GM19455 (cell line): Measurements from ENCODE around the gene ASB16.
"Not testable (repeated sequence)": the region's sequence is repeated elsewhere in the genome, so short reads cannot be mapped to it uniquely, and the experiment has no call there.

Source experiments
- ATAC-seq: cut with Tn5 transposase; IDR thresholded peaks from one replicate; pipeline ENCODE4 v1.9.1; 2021; ENCODE audit not compliant: unreplicated experiment

Gene ASB16, protein sequence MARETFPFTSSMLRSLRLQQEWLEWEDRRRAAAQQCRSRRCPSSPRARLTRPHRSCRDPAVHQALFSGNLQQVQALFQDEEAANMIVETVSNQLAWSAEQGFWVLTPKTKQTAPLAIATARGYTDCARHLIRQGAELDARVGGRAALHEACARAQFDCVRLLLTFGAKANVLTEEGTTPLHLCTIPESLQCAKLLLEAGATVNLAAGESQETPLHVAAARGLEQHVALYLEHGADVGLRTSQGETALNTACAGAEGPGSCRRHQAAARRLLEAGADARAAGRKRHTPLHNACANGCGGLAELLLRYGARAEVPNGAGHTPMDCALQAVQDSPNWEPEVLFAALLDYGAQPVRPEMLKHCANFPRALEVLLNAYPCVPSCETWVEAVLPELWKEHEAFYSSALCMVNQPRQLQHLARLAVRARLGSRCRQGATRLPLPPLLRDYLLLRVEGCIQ

DNA sequence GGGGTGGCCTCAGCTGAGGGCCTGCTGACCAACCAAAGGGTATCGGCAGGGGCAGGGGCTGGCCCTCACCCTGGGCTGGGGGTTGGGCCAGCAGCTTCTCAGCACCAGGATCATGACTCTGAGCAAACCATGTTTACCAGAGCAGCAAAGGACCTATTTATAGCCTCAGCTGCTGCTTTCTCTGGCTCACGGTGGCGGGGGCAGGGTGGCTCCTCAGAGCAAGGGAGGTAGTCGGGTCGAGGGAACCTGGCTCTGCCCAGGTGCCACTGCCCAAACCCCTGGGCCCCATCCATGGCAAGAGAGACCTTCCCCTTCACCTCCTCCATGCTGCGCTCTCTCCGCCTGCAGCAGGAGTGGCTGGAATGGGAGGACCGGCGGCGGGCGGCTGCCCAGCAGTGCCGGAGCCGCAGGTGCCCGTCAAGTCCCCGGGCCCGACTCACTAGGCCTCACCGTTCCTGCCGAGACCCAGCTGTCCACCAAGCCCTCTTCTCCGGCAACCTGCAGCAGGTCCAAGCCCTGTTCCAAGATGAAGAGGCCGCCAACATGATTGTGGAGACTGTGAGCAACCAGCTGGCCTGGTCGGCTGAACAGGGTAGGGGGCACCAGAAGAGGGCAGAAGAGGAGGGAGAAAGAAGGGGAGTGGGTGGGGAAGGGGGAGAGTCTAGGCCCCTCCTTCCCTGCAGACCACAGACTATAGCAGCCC, at the start of gene ASB16:
Gene ASB16, plus strand, starts transcription at position 206 of the 703 bp plus-strand sequence. Its CDS starts 86 bp downstream, at position 292.
- ATAC-seq = no peak

DNA sequence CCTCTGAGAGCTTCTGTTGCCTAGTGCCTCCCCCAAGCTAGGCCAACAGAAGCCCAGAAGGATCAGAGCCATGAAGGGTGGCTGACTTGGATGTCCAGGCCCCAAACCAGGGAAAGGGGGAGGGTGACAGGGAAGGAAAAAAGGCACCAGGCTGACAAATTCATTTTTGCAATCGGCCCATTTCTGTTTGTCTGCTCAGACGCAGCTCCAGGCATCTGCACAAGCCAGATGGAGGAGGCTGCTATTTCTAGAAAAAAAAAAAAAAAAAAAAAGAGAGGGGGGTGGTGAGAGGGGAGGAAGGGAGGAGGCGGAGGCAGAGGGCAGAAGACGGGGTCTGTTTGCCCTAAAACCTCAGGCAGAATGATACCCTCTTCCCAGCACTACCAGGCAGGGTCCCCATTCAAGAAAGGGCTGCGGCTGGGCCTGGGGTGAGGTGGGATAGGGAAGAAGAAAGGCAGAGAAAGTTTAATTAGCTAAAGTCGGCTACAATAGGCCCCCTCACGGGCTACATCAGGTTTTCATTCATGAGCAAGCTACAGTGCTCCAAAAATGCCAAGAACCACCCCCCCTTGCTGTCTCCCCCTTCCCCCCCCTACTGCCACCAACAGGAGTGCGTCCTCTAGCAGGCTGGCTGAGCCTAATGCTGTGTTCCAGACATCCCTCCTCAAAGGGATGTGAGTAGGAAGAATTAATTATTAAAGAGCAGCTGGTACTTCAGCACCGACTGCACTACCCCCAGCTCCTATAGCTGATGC, 49.5 kb upstream of the ASB16 start:
- no peak for ATAC-seq

DNA sequence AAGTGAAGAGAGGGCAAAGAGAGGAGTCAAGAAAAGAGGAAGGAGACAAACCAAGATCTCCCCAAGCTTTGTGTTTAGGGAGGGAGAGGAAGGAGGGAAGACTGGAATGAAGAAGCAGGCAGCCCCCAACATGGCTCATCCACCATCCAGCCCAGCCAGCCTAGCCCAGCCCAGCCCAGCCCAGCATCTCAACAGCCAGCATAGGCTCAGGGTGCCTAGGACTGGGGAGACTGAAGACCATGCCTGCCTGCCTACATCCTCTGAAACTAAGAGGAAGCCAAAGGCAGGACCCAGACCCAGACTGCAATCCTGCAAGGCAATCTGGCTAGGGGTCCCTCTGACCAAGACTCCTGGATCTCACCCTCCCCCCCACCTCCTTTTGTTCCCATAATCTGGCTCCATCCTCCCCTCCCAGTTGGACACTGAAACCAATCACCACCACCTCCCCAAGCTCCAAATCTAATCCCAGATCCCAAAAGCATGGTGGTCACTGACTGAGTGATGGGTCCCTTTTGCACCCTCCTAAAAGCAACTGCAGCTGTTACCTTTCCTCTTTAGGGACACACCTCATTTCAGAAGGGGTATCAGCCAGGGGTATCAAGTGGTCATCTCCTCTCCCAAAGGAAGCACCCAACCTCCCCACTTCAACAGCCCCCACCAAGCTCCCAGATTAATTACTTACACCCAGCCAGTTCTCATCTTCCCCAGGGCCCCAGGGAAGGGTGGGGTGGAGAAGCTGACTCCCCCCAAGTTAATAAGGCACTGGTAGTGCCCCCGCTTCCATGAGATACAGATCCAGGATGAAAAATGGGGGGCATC, 48.3 kb upstream of the ASB16 start:
- ATAC-seq = no peak

DNA sequence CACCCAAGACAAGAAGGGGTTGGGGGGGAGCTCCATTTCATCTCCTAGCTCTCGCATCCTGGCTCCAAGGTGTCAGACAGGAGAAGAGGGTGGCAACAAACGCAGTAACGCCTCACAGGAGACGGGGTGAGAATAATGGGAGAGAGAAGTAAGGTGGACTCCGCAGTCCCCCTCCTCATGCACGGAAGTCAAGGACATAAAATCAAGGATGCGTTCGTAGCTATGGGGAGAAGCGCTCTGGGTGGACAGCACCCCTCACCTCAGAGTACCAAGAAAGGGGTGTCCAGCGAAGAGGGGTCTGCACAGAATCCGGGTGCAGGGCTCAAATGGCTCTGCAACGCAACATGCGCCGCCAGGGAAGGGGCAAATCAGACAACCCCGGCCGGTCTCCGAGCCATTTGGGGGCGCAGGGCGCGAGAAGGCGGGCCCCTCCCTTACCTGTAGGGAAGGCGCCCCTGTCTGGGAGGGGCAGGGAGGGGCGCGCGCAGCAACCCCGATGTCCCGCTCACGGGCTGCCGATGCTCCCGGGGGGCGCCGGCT, 47.6 kb upstream of the ASB16 start:
- no peak for ATAC-seq

DNA sequence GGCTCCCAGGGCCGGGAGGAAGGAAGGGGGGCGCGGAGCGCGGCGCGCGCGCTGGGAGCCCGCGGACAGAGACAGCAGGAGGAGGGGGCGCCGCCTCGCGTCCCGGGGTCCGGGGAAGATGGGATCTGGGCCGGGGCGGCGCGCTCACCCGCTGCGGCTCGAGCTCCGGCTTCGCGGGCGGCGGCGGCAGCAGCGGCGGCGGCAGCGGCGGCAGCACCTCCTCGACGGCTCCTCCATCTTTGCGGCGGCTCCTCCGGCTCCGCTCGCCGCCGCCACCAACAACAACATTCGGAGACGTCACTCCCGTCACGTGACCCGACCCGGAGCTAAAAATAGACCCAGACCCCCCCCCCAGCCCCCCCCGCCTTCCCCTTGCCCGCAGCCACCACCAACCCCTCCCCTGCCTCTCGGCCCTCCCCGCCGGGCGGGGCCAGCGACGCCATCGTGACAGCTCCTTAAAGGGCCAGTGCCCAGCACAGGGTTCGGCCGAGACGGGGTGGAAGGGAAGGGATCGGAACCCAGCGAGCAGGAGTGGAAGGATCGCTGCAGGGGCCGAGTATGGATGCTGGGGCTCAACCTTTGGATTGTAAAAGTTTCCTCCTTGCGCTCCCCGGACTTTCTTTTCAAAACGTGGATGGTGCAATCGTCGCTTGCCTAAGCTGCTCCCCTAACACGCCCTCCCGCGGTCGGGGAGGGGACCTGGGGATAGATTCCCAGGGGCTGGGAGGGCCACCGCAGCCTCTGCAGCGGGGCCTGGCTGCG, 47.0 kb upstream of the ASB16 start, which contains the start of gene HDAC5:
Gene HDAC5, minus strand, starts transcription at position 286 of the 762 bp plus-strand sequence. CDS start 6,126 bp downstream, outside the sequence.
- peak; percentile 91 for ATAC-seq

DNA sequence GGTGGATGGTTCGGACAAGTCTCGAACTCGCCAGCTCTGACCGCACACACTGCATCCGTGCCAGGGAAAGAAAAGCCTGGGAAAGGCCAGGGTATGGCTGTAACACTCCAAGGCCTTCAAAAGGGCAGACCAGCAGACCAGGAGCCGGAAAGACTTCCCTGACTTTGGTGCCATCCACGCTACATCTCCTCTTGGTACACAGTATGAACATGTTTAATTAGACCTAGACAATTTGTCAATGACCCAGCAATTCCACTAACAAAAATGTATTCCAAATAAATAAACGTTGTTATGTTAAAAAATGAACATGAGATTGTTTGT, 46.4 kb upstream of the ASB16 start:
- ATAC-seq = no peak

DNA sequence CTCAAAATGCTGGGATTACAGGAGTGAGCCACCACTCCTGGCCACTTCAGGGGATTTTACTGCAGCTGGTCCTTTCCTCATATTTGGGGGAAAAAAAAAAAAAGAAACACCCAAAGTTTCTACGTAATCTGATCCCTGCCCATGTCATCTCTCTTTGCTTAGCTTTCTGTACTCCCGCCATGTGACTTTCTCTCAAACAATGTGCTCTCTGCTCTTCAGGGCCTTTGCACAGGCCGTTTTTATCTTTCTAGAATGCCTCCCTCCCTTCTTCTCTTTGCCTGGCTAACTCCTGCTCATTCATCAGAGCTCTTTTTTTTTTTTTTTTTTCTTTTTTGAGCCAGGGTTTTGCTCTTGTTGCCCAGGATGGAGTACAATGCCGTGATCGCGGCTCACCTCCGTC, 42.1 kb upstream of the ASB16 start:
- no peak for ATAC-seq

DNA sequence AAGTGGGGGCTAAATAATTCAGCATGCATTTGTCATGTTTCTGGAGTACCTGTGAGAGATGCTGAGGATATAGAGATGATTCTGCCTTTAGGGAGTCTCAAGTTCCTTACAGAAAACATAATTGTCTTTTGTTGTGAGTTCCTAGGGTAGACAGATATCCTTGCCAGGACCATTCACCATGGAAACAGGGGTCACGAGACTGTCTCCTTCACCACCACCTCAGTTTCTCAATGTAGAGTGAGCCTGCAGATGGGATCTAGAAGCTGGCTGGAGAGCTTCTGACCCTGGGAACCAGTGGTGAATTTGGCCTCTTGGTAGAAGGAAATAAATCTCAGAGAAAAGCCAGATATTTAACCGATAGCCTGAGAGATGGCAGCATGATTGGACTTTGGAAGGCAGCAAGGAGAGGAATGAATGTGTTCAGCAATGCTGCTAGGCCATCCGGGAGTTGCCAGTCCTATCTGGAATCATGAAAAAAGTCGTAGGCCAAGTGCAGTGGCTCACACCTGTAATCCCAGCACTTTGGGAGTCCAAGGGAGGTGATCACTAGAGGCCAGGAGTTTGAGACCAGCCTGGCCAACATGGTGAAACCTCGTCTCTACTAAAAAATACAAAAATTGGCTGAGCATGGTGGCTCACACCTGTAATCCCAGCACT, 39.7 kb upstream of the ASB16 start:
- ATAC-seq = no peak

DNA sequence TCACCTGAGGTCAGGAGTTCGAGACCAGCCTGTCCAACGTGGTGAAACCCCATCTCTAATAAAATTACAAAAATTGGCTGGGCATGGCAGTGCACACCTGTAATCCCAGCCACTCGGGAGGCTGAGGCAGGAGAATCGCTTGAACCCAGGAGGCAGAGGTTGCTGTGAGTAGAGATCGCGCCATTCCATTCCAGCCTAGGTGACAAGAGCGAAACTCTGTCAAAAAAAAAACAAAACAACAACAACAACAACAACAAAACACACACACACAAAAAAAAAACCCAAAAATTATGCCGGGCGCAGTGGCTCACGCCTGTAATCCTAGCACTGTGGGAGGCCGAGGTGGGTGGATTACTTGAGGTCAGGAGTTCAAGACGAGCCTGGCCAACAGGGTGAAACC, 39.1 kb upstream of the ASB16 start:
- ATAC-seq = not testable (repeated sequence)

DNA sequence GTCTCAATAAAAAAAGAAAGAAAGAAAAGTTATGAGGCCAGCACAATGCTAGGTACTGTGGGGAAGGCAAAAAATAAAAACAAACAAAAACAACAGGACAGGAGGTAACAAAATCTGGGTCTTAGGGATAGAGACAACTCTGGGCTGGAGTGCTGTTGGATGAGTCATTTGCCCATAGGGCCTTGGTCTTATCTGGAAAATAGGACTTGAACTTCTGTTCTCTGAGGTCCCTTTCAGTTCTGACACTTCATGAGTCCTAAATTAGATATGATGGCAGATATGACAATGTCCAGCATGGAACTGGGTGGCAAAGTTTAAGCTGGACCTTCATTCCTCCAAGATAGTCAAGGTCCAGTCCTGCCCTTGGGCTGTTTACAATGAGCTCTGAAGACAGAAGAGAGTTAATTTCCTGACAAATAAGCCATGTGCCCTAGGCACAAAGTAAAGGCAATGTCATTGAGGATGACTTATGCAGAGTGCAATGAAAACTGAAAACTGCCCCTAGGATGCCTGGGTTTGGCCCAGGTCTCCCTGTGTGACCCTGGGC, 38.2 kb upstream of the ASB16 start:
- no peak for ATAC-seq

DNA sequence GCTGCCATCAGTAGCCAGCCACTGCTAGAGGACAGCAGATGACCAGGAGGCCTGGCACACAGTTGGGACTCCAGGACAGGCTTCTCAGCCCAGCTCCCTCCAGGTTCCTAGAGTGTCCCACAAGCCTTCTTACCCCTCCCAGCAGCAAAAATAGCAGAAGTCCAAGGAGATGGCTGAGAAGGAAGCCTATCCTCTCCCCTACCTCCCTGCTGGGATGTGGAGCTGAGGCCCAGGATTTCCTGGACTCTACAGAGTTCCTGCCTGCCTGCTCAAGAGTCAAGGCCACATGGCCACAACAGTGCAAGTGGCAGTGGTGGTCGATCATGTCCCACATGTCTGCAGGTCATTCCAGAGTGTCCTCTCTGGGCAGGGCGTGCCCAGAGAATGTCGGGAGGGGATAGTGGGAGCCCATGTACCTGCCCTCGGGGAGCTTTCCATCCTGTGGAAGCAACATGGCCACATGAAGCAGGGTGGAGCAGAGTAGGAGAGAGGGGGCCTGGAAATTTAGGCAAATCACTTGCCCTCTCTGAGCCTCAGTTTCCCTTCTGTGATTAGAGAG, 36.5 kb upstream of the ASB16 start:
- no peak for ATAC-seq

DNA sequence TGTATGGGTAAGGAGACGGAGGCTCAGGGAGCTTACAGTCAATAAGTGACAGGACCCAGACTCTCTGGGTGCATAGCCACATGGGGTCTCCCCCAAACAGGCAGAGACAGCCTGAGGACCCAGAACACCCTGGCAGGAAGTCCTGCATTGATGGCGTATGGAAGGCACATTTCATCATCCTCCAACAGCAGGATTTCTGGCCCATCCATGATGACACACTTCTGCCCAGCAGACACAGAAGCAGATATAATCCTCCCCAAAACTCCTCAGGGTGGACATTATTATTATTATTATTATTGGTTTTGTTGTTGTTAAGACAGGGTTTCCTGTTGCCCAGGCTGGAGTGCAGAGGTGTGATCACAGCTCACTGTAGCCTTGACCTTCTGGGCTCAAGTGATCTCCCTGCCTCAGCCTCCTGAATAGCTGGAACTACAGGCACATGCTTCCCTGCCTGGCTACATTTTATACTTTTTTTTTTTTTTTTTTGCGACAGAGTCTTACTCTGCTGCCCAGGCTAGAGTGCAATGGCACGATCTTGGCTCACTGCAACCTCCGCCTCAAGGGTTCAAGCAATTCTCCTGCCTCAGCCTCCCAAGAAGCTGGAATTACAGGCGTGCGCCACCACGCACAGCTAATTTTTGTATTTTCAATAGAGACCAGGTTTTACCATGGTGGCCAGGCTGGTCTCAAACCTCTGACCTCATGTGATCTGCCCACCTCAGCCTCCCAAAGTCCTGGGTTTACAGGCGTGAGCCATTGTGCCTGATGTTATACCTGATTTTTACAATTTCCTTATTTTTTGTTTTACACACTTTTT, 35.5 kb upstream of the ASB16 start:
- no peak for ATAC-seq

DNA sequence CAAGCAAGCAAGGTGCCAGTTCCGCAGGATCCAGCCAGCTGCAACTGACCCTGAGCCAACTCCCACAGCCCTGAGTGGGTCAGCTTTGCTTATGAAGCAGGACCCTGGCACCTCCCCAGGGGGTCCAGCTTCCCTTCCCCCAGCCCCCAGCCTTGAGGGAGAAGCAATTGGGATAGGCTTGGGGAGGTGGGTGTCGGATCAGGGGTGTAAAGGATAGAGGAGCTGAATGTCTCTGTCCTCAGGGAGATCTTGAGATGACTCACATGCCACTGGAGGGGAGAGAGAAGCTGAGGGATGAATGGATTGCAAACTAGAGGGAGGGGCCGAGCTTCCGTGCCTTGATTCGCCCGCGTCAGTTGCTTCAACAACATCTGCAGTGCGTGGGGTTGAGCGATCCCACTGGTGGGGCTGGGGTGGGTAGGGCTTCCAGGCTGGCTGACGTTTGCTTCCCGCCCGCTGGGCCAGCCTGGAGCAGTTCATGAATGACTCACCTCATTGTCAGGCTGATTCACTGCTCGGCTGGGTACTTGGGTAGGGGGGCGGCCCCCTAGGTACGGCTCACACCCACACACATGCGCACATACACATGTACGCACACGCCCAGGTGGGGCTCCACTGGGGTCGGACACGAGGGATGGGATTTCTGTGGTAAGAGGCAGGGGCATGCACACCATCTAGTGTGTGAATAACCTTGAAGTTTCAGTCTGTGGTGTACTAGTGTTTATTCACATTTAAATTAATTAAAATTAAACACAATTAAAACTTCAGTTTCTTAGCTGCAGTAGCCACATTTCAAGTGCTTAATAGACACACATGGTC, 32.4 kb upstream of the ASB16 start:
- ATAC-seq = no peak

DNA sequence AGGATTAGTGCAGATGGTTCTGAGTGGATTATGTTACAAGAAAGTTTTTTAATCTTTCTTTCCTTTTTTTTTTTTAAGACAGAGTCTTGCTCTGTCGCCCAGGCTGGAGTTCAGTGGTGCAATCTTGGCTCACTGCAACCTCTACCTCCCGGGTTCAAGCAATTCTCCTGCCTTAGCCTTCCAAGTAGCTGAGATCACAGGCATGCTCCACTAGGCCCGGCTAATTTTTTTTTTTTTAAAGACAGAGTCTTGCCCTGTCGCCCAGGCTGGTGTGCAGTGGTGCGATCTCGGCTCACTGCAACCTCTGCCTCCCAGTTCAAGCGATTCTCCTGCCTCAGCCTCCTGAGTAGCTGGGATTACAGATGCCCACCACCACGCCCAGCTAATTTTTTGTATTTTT, 26.6 kb upstream of the ASB16 start:
- not testable (repeated sequence) for ATAC-seq

DNA sequence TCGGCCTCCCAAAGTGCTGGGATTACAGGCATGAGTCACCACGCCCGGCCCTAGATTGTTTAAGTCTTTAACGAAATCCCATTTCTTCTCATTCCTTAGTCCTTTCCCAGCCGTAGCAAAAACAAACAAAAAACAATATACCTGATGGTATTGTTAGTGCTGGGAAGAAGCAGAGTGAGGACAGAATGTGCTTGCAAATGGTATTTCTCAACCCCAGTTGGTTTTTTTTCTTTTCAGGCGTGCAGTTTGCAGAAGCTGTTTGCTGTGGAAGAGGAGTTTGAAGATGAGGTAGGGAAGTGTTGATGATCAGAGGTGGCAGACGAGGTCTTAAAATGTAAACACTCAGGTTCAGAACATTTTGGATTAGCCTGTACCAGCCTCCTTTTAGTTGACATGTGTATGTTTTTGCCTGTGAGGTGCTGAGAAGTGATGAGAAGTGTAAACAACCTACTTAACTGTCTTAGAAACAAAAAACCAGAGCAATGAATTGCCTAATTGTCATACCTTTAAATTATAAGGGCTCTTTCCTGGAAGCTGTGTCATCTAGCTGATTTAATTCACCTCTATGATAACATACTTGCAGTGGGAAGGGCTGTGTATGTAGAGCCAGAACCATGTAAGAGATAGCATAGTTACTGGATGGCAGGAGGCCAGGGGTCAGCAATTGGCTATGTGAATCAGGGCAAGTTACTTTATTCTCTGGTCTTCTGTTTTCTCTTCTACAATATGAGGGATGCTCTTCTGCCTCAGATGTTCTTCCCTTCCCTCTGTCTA, 25.4 kb upstream of the ASB16 start:
- ATAC-seq = no peak
